NCI-H146 (cell line): Measurements from ENCODE around the gene IRS1.
A peak's percentile ranks its signal among the peaks of the same experiment; 100 is the strongest.

Source experiments
- DNase-seq: peaks from one replicate; lab custom pipeline; 2025; lab: John Stamatoyannopoulos, UW

IRS1 gene

DNA sequence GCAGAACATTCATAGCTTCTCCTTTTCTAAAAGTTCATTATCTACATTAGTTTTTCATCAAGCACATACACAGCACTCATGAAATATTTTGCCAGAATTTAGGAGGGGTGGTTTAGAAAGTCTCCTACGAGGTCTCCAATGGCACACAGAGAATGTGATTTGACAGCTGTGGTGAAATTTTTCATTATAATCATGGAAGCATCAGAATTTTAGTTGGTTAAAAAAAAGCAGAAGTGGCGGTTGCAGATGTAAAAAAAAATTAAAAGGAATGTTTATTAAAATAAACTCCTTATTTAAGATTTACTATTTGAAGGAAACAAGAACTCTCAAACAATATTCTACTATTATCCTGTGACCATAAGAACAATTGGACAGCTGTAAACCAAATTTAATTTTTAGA lies 25.4 kb upstream of the IRS1 start:
- DNase-seq, result no peak

DNA sequence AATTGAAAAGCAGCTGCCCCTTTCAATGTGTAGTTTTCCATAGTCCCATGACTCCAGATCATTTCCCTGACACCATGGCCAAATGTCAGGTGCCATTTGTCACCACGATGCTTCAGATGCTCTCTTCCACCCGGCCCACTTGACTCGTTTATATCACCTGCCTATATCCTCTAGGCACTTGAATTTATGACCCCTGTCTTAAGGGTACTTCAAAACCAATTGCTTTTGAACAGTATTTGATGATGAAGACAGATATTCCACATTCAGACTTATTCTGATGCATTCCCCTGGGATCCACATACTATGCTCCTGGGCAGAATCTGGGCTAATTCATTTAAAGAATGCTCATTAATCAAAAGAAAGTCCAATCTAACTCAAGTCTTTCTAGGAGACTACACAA lies 19.3 kb upstream of the IRS1 start:
- DNase-seq, result no peak

DNA sequence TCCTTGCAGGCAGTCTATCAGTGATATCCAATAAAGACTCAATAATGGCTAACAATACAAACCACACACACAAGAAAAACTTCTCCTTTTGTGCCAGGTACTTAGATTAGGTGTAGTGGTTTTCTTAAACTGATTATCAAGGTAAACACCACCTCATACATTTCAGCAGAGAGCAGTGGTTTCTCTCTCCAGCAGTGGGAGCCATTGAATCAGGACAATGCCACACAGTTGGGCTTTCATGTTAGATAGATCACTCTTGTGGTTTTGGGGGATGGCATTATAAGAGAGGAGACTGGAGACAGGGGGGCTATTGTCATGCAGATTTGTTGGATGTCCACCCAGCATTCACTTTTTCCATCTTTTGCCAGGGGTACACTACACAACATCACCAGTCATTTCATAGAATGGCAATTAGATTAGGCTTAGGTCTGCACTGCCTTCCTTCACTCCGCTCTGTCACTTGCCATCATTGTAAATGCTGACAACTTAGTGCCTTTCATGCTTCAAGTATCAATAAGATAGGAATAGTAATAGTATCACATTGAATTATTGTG lies 13.6 kb upstream of the IRS1 start:
- peak; percentile 24 for DNase-seq

DNA sequence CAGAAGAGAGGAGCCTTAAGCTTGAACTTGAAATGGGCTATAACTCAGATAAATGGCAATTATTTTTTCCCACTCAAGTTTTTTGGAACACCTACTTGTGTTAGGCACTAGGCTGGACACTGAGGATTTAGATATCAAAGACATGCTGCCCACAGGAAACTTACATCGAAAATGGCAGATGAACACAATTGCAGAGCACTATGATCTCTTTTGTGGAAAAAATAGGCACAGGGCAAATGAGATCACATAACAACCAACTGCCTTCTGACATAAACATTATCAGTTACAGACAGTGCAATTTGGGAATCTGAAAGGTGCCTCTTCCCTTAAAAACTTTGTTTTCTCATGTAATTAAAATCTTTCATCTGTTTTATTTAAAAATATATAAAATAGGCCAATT lies 3.8 kb upstream of the IRS1 start:
- no peak for DNase-seq

DNA sequence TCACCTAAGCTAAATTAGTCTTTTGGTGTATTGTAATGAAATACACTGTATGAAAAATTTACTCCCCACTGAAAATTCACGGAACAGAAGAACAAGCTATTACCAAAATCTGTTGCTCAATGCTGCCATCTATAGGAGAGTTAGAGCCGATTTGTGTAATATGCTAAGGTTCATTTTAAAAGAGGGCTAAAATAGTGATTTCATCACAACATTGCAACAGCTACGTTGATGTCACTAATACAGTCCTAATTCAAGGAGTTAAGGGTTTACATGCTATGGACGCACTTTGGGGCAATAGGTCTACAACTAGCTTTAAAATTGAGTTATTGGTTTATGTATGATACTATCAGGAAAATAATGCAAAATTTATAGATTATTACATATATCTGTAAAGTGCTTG lies 3.0 kb upstream of the IRS1 start:
- DNase-seq, result peak; percentile 45

DNA sequence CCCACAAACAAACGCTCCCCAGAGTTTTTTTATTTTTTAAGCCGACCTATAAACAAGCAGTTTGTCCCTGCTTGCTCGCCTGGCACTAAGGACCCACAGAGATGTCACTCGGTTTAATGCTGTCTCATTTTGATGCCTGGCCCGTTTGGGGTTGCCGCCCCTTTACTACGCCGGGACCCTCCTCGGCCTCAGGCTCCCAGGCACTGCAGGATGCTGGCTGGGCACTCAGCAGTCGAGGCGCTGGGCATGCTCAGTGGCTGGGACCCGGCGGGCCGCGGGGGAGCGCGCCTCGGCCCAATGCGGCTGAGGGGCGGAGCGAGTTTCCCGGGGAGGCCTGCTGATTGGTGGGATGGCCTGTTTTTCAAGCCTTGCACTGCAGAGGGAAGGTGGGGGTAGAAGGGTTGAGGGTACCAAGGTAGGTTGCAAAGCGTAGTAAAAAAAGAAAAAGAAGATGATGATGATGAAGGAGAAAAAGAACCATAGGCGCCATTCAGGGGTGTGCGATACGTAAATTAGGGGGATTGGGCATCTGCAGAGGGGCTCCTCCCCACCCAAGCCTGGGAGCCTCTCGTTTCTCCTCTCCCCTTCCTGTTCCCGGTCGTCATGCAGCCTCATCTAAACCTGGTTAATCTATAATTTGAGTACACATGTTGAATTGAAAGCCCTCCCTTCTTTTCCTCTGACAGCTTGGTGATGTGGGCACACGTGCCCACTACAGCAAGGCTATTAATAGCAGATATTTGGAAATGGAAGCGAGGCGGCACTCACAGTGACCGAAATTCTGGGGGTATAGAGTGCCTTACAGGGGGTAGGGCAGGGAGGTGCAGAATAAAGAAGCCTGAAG lies 1.5 kb upstream of the IRS1 start:
- no peak for DNase-seq

DNA sequence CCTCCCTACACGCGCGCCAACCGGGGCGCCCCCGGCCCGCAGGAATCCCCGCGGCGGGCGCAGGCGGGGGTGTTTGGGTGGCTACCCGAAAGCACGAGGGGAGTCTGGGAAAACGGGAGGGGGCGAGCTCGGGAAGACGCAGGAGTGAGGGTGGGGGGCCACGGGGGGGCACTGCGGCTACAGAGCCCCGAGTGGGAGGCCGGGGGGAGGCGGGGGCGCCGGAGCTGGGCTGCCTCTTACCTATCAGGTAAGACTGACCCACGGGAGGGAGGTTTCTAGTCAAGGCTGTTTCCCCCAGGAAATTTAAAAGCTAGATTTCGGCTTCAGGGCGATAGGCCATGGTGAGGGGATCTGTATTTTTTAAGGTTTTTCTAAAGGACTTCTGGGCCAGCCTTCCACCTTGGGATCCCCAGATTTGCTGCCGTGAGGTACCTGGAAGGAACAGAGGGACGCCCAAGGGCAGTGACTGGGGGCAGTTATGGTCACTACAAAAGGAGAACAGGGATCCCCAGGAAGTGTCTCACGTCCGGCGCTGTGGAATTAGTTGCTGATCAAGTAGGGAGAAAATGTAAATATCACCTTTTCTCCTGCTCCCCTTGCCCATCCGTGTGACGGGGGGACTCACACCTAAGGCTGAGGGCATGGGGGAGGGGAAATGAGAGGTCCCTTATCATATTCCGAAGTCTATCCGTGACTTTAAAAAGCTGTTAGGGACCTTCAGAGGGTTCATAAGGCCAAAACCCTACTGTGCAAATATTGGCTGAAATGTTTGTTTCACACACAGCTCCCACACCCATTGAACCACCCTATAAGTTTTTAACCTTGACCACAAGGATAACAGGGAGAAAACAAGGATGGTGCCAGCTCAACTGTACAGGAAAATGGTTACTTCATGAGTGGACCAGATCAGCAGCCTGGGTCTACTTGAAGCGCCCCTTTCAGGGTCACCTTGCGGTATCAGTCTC lies 638 bp upstream of the IRS1 start:
- no peak for DNase-seq

DNA sequence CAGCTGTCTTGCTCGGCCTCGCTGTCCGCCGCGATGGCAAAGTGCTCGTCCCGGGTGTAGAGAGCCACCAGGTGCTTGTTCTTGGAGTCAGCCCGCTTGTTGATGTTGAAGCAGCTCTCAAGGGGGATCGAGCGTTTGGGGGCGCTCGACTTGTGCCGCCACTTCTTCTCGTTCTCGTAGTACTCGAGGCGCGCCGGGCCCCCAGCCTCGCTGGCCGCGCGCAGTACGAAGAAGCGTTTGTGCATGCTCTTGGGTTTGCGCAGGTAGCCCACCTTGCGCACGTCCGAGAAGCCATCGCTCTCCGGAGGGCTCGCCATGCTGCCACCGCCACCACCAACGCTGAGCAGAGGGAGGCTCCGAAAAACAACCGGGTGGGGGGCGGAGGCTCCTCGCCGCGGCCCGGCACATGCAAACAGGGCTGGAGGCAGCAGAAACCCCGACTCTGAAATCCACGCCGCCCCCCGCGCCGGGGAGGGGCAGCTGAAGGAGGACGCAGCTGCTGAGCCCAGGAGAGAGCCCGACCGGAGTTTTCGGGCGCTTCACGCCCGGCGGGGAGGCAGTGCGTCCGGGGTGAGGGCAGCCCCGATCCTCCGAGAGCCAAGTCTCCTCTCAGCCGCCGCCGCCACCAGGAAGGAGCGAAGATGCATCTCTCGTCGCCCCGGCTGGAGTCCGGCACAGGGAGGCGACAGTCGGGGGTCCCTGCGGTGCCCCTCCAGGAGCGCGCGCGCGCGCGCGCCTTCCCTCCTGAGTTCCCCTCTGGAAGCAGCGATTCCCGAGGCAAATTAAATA lies 1.0 kb downstream of the IRS1 start:
- no peak for DNase-seq

DNA sequence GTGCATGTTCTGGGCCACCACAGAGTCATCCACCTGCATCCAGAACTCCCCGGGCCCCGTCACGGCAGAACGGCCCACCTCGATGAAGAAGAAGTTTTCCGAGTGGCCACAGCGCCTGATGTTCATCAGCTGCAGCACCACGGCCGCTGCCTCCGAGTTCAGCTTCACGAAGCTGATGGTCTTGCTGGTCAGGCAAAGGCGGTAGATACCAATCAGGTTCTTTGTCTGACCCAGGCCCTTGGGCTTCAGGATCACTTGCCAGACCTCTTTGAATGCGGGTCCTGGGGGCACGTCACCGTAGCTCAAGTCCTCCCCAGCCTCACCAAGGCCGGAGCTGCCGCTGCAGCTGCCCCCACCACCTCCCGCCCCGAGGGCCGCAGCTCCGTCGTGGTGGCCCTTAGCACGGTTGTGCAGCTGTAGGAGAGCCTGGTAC lies 1.6 kb downstream of the IRS1 start:
- no peak for DNase-seq

DNA sequence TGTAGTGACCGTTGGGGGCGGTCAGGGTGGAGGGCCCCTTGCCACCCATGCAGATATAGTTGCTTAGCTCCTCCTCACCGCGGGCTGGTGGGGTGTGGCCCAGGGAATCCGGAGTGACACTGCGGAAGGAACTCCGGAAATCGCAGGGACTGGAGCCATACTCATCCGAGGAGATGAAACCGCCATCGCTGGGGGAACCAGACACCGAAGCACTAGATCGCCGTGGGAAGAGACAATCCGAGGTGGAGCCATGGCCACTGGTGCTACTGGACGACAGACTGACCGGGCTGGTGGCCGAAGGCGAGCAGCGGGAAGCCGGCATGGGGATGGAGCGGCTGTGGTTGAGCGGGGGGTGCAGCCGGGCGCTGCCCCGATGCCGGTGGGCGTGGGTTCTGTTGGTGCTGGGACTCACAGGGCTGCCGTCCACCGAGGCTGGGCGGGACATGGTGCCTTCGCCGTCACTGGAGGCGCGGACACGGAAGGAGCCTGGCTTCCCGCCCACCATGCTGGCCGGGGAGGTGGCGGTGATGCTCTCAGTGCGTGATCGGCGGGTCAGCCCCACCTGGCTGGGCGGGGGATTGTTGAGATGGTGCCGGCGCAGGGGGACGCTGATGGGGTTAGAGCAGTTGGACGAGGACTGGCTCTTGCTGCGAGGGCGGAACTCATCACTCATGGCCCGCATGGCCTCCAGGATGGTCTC lies 2.2 kb downstream of the IRS1 start:
- no peak for DNase-seq

DNA sequence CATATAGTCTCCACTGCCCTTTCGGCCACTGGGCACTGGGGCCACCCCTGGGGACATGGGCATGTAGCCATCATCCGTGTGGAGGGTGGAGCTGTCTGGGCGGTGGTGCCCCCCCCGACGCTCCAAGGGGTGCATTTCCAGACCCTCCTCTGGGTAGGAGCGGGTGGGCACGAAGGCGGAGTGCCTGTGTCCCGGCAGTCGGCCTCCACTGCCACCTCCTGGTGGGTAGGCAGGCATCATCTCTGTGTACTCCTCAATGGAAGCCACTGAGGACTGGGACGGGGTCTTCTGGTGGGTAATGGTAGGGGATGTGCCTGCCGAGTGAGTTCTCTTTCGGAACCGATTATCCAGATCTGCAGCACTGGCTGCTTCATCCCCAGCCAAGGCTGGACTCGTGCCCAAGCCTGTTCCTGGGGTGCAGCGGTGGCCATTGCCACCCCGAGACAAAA lies 2.8 kb downstream of the IRS1 start:
- DNase-seq, result no peak

DNA sequence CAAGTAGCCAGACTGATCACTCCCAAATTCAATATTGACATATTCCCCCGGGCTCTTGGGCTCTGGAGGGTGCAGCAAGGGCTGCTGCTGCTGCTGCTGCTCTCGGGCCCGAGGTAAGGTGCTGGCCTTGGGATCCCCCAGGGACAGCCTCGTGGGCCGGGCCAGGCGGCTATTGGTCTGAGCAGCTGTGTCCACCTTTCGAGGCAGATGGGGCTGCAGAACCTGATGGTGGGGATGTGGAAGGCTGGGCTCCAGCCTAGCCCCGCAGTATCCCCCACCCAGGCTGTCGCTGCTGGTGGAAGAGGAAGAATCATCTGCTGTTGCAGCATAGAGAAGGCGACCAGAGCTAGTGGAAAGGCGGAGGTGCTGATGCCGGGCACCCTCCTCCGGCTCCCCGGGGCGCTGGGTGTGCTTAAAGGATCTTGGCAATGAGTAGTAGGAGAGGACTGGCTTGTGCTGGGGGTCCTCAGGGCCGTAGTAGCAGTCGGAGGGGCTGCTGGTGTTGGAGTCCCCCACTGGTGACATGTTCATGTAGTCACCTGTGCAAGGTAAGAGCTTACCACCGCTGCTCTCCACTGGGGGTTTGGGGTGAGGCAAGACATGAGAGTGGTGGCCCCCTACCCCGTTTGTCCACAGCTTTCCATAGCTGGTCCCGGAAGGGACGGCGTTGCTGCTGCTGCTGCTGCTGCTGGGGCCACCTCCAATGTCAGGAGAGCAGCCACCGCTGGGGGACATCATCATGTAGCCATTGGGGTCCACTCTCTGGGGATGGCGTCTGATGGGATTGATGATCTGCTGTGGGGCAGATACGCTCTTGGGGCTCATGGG lies 3.4 kb downstream of the IRS1 start:
- no peak for DNase-seq

DNA sequence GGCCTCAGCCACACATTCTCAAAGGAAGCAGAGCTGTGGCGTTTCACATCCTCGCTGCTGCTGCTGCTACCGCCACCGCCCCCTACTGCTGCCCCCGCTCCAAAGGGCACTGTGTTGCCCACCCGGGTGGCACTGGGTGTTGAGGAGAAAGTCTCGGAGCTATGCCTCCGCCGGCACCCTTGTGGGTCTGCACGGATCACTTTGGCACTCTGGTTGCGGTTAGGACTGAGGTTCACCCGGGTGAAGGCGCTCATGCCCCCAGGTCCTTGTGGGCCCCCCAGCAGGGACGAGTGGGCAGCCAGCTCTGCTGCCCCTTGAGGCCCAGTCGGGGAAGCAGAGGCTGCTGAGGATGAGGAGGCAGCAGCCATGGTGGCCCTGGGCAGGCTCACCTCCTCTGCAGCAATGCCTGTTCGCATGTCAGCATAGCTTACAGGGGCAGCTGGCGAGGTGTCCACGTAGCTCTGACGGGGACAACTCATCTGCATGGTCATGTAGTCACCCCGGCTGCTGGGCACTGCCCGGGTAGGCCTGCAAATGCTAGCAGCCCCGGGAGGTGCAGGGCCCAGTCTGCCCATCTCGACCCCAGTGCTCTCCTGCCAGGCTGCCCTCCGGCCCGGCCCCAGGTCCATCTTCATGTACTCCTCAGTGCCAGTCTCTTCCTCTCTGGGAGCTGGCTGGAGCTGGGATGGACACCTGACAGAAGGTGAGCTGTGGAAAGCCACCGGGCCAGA lies 4.2 kb downstream of the IRS1 start:
- no peak for DNase-seq

DNA sequence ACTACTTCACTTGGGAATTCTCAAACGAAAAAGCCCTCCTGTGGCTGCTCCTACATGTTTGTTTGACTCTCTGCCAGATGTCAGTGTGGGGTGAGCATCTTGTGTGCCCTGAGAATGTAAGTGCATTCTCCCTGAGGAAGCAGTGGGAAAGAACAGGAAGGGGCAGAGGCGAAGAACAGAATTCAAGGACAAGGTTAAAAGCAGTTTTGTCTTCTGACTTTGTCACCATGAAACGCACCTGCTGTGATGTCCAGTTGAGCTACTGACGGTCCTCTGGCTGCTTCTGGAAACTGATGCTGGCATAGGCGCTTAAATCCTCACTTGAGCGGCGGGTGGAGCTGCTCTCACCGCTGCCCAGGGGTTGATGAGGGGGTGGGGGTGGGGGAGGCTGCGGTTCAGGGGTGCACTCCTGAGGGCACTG lies 4.9 kb downstream of the IRS1 start:
- no peak for DNase-seq

DNA sequence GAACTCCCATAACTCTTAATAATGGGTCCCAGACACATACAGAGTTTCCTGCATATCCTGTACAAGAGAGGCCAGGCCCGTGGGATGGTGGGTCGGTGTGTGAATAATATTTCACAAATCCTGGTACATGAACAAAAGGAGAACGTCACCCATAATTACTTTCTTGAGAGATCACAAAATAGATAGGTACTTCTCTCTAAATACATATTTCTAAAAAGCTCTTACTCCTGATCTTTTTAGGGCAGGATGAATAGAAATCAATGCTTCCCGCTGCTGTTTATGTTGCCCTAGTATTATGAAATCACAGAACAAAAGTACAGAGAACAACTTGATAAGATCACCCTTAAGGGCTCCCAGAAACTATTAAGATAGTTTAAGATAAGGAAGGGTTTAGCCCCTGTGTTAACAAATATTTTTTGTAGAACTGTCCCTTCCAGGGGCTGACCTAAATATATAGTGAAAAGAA lies 5.4 kb downstream of the IRS1 start:
- no peak for DNase-seq

DNA sequence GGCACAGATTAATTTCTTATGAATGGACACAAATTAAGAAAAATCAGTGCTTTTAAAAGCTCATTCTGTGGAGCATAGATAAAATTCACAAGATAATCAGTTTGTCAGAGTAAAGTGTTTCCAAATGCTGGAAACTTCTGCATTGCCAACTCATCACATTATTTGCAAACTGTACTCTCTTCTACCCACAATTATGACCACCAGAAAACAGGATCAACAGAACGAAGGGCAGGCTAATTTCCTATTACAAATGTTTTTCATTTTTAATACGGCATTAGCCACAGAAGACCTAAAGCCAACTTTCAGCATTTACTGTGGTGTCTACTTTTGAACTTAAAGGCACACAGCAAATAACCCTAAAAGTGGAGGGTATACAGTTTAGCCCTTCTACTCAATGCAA lies 6.0 kb downstream of the IRS1 start:
- DNase-seq, result no peak

DNA sequence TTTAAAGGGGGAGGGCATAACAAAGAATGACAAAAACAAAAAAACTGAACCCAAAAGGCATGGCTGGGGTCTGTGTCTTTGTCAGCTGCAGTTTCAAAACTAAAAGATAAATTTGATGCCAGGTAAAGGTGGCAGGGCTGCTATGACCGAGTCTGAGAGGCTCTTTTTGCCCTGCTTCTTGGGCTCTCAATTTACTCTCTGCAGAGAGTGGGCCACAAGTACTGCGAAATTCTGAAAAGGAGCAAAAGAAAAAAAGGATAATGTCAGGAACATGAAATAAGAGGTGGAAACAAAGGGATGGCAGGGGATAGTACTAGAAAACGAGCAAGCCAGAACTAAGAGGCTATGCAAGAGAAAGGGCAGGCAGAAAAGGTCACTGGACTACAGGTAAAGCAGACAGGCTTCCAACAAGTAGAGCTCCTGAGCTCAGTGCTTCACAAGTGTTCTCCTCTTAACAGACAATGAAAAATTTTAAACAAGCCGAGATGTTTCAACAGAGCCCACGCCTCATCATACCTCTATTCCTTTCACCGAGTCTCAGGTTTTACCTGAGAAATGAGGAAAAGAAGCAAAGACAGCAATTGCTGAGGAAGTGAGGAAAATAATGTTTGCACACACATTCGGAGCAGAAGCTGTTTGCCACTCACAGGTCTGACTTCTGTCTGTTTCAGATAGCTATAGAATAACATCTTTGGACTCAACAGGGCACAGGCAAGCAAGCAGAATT lies 7.3 kb downstream of the IRS1 start:
- no peak for DNase-seq

DNA sequence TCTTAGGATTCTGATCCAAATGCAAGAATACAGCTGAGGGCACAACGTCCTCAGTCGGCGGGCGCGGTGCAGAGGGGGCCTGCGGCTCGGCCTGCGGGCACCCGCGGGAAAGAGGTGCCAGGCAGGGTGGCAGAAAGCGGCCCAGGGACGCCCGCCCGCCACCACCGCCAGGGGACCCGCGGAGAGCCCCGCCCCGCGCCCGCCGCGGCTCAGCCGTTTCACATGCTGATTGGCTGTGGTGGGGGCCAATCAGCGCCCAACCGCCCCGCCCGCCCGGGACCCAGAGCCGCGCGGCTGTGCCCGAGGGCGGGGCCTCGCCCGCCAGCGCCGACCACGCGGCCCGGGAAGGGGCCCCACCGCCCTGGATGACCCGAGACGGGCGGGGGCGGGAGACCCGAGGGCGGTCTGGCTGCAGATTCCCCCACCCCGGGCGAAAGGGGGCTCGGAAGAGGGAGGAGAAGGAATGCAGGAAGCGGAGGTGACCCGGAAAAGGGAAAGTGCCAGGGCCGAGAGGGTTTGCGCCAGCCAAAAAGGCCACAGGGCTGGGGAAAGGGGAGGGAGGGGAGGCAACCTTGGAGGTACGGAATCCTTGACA lies 8.0 kb downstream of the IRS1 start:
- DNase-seq, result peak; percentile 82
